CD14-positive monocyte (primary cell): ENCODE results near the gene MAP2K4. TPM values are rescaled to one million over a fixed set of nuclear protein-coding genes. Genes with fewer than 3 reads are reported as not detected.

Experiments used
- DNase-seq, 3 donors: peaks; one replicate each; pipeline ENCODE4 v3.0.0-alpha.2; 2011 to 2022
- H2AFZ ChIP-seq: 2 replicates; pipeline ENCODE4 v1.6.0; 2012; ENCODE audit warnings: mild to moderate bottlenecking, low read depth, low read length, inconsistent platforms; ENCODE audit not compliant: insufficient read depth, poor library complexity, severe bottlenecking
- H3K27ac ChIP-seq, 2 donors: 1 replicate in 1 of 2; 2 replicates in 1 of 2; pipeline ENCODE4 v1.5.1; 2012 to 2013; ENCODE audit warnings: low read length in 2 of 2, control low read depth in 1 of 2, inconsistent platforms in 1 of 2, low read depth in 1 of 2, mild to moderate bottlenecking in 1 of 2
- H3K27me3 ChIP-seq, 2 donors: one replicate each; pipeline versions ENCODE4 v1.6.0 to v1.6.1; 2011 to 2013; ENCODE audit warnings: low read length in 2 of 2; ENCODE audit not compliant: control insufficient read depth in 2 of 2, insufficient read depth in 2 of 2
- H3K36me3 ChIP-seq, 2 donors: replicated peaks in 1 of 2; 1 replicate in 1 of 2; 2 replicates in 1 of 2; pipeline versions ENCODE4 v1.5.1 to v1.6.1; 2012 to 2013; ENCODE audit warnings: low read length in 2 of 2, control low read depth in 1 of 2, inconsistent platforms in 1 of 2, mild to moderate bottlenecking in 1 of 2; ENCODE audit not compliant: insufficient read depth in 2 of 2, control insufficient read depth in 1 of 2
- H3K4me1 ChIP-seq, 2 donors: 1 replicate in 1 of 2; 2 replicates in 1 of 2; pipeline versions ENCODE4 v1.5.1 to v1.6.1; 2012 to 2013; ENCODE audit warnings: low read length in 2 of 2, control low read depth in 1 of 2, inconsistent platforms in 1 of 2, mild to moderate bottlenecking in 1 of 2, moderate library complexity in 1 of 2; ENCODE audit not compliant: insufficient read depth in 2 of 2, control insufficient read depth in 1 of 2
- H3K4me2 ChIP-seq: replicated peaks from 2 replicates; pipeline ENCODE3; 2012; ENCODE audit warnings: low read length, moderate library complexity, mild to moderate bottlenecking; ENCODE audit not compliant: poor library complexity, severe bottlenecking; ENCODE audit errors: extremely low read depth
- H3K4me3 ChIP-seq, 3 experiments: fragments of 200-600 bp in 1 of 3; sonication (generic) in 1 of 3; replicated peaks in 1 of 3; 1 replicate in 2 of 3; 2 replicates in 1 of 3; pipeline ENCODE4 v1.5.1; 2011 to 2013; ENCODE audit warnings: low read length in 3 of 3, mild to moderate bottlenecking in 3 of 3, control low read depth in 2 of 3, low read depth in 2 of 3, inconsistent platforms in 1 of 3, moderate library complexity in 1 of 3
- H3K79me2 ChIP-seq: 2 replicates; pipeline ENCODE4 v1.6.0; 2012; ENCODE audit warnings: mild to moderate bottlenecking, control low read depth, inconsistent platforms, low read length, moderate library complexity; ENCODE audit not compliant: insufficient read depth
- H3K9ac ChIP-seq: 2 replicates; pipeline ENCODE4 v1.6.0; 2017; ENCODE audit warnings: low read length, mild to moderate bottlenecking; ENCODE audit not compliant: insufficient read depth, poor library complexity, severe bottlenecking
- H3K9me3 ChIP-seq, 2 donors: replicated peaks in 1 of 2; 1 replicate in 1 of 2; 2 replicates in 1 of 2; pipeline versions ENCODE4 v1.5.1 to v1.6.1; 2012 to 2013; ENCODE audit warnings: low read length in 2 of 2, control low read depth in 1 of 2; ENCODE audit not compliant: control insufficient read depth in 1 of 2, insufficient read depth in 1 of 2
- H4K20me1 ChIP-seq: 2 replicates; pipeline ENCODE4 v1.6.0; 2012; ENCODE audit warnings: mild to moderate bottlenecking, low read length, control low read depth, moderate library complexity; ENCODE audit not compliant: insufficient read depth
- H3K27ac Mint-ChIP-seq, 7 donors: one replicate each; pipeline ENCODE4 v1.8.0; 2020; ENCODE audit warnings: mild to moderate bottlenecking in 7 of 7, mixed read lengths in 7 of 7, moderate library complexity in 6 of 7, inconsistent platforms in 2 of 7
- H3K27me3 Mint-ChIP-seq, 3 donors: one replicate each; pipeline ENCODE4 v1.8.0; 2021 to 2022; ENCODE audit warnings: low read depth in 3 of 3, mild to moderate bottlenecking in 3 of 3, mixed read lengths in 3 of 3, moderate library complexity in 3 of 3, inconsistent platforms in 1 of 3
- H3K36me3 Mint-ChIP-seq, 2 donors: one replicate each; pipeline ENCODE4 v1.8.0; 2020; ENCODE audit warnings: mixed read lengths in 2 of 2, inconsistent platforms in 1 of 2, mild to moderate bottlenecking in 1 of 2
- H3K4me1 Mint-ChIP-seq: one replicate; pipeline ENCODE4 v1.8.0; 2020; ENCODE audit warnings: mild to moderate bottlenecking, mixed read lengths
- H3K4me3 Mint-ChIP-seq, 2 donors: one replicate each; pipeline ENCODE4 v1.8.0; 2020; ENCODE audit warnings: mild to moderate bottlenecking in 2 of 2, mixed read lengths in 2 of 2, moderate library complexity in 1 of 2
- H3K9me3 Mint-ChIP-seq, 7 donors: one replicate each; pipeline ENCODE4 v1.8.0; 2020 to 2022; ENCODE audit warnings: mixed read lengths in 7 of 7, mild to moderate bottlenecking in 6 of 7, moderate library complexity in 6 of 7, inconsistent platforms in 2 of 7
- WGBS: methylation state at CpG from one replicate; pipeline ENCODE4 v1.1.5; 2013; ENCODE audit warnings: missing lambda C conversion rate; ENCODE audit not compliant: insufficient coverage; 5-methylcytosine and 5-hydroxymethylcytosine counted together
- intact Hi-C, 2 donors: fragments of 100-400 bp; cut with micrococcal nuclease; formaldehyde crosslinking; loops; one replicate each; pipeline versions ENCODE4 v1.15.0 to v1.15.1; 2023
- polyA plus RNA-seq, 3 donors: library from polyadenylated mRNA; depleted of rRNA in 1 of 3; unstranded in 2 of 3; stranded (reverse) in 1 of 3; fragments of 300-500 nt in 2 of 3; fragments of >200 nt in 1 of 3; fragmentation: Illumina TruSeq in 2 of 3; gene quantifications; 1 replicate in 2 of 3; 2 replicates in 1 of 3; pipeline ENCODE4 v1.2.3, GENCODE V29; 2012 to 2021
- small RNA-seq: library from RNA; depleted of rRNA; stranded (forward); fragments of <200 nt; gene quantifications from one replicate; pipeline ENCODE3, GENCODE V24; 2012; ENCODE audit warnings: low read depth; ENCODE audit not compliant: insufficient read length
- TF ChIP-seq, protein P1 (sequence below): fragments of 200-600 bp; IDR thresholded peaks from one replicate; pipeline ENCODE4 v1.8.0; 2022; ENCODE audit warnings: antibody characterized with exemption, mild to moderate bottlenecking

The MAP2K4 gene
- polyA plus RNA-seq, 3 donors: 8.1 to 41.8 (median 23.2) TPM

DNA sequence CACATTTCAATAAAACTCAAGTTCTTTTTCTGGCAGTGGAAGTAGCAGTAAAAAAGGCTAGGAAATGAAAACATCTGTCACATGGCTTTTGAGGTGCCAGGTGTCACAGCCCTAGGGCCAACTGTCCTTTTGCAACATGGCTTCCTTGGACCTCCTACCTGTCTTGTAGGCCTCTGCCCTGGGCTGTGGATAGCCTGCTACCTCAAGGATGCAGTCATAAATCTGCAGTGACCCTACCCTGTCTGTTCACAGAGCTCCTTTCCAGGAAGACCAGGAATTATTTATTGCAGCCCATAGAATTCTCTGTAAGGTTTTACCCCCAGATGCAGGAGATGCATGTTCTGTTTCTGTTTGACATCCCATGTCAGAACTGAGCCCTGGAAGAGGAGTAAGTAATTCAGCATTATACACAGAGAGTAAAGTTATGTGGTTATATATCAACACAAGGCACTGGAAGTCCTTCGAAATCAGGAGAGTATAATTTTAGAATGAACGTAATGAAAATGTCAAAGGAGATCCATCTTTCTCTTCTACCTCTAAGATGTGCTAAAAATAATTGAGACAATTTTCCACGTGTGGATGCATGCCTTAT is 172.6 kb downstream of the MAP2K4 start:
- H3K27me3 Mint-ChIP-seq: peaks cover 0 to 5% (median 0%) of the 10 kb centered on the region in 3 donors
- Histone ChIP-seq H2AFZ (no peak overlapping the region), H3K4me3 (no peak overlapping the region), H3K9me3 (peaks cover 22 to 24% of the 10 kb centered on the region in 2 donors), H4K20me1 (no peaks in the 10 kb centered on the region), H3K27ac (no peak overlapping the region), H3K4me1 (no peaks in the 10 kb centered on the region), H3K4me2 (no peak overlapping the region), H3K36me3 (no peaks in the 10 kb centered on the region), H3K79me2 (no peaks in the 10 kb centered on the region), H3K9ac (no peak overlapping the region), H3K27me3 (no peaks in the 10 kb centered on the region)
- no peaks in the 10 kb centered on the region for H3K4me1 Mint-ChIP-seq
- H3K4me3 Mint-ChIP-seq: no peak overlapping the region
- H3K36me3 Mint-ChIP-seq: no peaks in the 10 kb centered on the region
- TF ChIP-seq, protein P1, sequence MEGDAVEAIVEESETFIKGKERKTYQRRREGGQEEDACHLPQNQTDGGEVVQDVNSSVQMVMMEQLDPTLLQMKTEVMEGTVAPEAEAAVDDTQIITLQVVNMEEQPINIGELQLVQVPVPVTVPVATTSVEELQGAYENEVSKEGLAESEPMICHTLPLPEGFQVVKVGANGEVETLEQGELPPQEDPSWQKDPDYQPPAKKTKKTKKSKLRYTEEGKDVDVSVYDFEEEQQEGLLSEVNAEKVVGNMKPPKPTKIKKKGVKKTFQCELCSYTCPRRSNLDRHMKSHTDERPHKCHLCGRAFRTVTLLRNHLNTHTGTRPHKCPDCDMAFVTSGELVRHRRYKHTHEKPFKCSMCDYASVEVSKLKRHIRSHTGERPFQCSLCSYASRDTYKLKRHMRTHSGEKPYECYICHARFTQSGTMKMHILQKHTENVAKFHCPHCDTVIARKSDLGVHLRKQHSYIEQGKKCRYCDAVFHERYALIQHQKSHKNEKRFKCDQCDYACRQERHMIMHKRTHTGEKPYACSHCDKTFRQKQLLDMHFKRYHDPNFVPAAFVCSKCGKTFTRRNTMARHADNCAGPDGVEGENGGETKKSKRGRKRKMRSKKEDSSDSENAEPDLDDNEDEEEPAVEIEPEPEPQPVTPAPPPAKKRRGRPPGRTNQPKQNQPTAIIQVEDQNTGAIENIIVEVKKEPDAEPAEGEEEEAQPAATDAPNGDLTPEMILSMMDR: no peak
- intact Hi-C loops: no loop called here
- peaks cover 5 to 24% (median 16%) of the 10 kb centered on the region in 7 donors for H3K9me3 Mint-ChIP-seq
- no peak for DNase-seq
- no peak overlapping the region for H3K27ac Mint-ChIP-seq
- WGBS: 78% methylated on average over 1 of the region's 3 CpGs

Small RNAs within 50 kb of the gene (small RNA-seq; reads per million reads assigned to genes)
- gene MIR744 (93.8 reads per million, percentile 96 among the genes with 10 or more reads in this experiment), gene RNU11-2P (not detected)

Other genes with a start within 250 kb of the MAP2K4 start
- 1 to 10 TPM; 4.0 to 8.9 (median 5.4) TPM for gene ZNF18, start 23.4 kb upstream of the MAP2K4 start, polyA plus RNA-seq